ENCODE data around the gene SOD3.

DNA sequence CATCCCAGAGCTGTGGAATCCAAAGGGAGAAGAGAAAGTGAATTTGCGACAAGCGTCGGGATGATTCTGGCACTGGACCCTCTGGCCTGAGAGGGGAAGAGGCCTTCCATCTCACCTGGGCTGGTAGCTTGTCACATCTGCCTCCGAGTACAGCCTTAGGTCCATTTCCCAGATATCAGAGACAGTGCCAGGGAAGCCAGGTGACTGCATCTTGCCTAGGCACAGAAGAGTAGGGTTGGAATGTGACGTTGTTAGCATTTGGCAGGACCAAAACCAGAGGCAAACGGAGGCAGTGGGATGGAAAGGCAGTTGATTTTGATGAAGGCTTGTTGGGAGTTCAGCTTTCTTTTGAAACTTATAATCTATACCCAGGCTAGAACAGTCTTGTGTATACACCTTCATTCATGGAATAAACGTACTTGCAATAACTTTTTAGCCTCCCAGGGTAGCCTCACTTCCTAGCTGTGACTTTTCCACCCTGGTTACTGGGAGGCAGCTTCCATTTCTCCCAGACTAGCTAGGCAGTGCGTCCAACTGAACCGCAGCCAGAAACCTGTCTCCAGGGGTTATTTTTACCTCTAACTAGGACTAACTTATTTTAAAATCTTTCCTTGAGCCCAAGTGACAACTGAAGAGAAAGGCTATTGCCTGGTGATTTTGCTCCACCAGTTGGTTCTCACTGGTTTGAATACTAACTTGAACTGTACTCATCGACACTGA is 5.9 kb downstream of the SOD3 start:
- TF ChIP-seq, protein P1, sequence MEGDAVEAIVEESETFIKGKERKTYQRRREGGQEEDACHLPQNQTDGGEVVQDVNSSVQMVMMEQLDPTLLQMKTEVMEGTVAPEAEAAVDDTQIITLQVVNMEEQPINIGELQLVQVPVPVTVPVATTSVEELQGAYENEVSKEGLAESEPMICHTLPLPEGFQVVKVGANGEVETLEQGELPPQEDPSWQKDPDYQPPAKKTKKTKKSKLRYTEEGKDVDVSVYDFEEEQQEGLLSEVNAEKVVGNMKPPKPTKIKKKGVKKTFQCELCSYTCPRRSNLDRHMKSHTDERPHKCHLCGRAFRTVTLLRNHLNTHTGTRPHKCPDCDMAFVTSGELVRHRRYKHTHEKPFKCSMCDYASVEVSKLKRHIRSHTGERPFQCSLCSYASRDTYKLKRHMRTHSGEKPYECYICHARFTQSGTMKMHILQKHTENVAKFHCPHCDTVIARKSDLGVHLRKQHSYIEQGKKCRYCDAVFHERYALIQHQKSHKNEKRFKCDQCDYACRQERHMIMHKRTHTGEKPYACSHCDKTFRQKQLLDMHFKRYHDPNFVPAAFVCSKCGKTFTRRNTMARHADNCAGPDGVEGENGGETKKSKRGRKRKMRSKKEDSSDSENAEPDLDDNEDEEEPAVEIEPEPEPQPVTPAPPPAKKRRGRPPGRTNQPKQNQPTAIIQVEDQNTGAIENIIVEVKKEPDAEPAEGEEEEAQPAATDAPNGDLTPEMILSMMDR (IDR thresholded peaks at IDR 0.05; ENCODE audit: insufficient read depth, low read depth, low read length): no peak
- TF ChIP-seq EZH2 (IDR thresholded peaks at IDR 0.05; ENCODE audit: insufficient read depth, low read length): no peak

Measured in astrocyte (in vitro differentiated cells and primary cell).